ENCODE data around the gene RBM24. TPM values are rescaled to one million over a fixed set of nuclear protein-coding genes. Genes with fewer than 3 reads are reported as not detected.
"Not testable (repeated sequence)": the region's sequence is repeated elsewhere in the genome, so short reads cannot be mapped to it uniquely, and the experiment has no call there.

Gene RBM24
- total RNA-seq, 1 donor from 2014 or later: 19.6 TPM

DNA sequence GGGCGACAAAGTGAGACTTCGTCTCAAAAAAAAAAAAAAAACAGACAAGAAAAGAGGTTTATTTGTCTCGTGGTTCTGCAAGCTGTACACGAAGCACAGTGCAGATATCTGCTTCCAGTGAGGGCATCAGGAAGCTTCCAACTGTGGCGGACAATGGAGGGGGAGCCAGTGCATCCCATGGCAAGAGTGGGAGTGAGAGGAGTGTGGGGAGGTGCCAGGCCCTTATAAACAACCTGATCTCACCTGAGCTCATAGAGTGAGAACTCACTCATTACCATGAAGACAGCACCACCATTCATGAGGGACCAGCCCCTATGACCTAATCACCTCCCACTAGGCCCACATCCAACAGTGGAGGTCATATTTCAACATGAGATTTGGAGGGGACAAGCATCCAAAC lies 19.5 kb downstream of the RBM24 start:
- no peak for DNase-seq (ENCODE audit: low spot score)
- Mint-ChIP-seq H3K4me1 (ENCODE audit: unreplicated experiment) (peaks cover 10% of the 10 kb centered on the region), H3K27me3 (ENCODE audit: unreplicated experiment) (peaks cover 3% of the 10 kb centered on the region), H3K4me3 (ENCODE audit: unreplicated experiment) (no peak overlapping the region), H3K27ac (ENCODE audit: unreplicated experiment) (no peak overlapping the region), H3K9me3 (ENCODE audit: unreplicated experiment) (no peaks in the 10 kb centered on the region), H3K36me3 (ENCODE audit: low read depth, unreplicated experiment) (no peaks in the 10 kb centered on the region)
- TF ChIP-seq, protein P1, sequence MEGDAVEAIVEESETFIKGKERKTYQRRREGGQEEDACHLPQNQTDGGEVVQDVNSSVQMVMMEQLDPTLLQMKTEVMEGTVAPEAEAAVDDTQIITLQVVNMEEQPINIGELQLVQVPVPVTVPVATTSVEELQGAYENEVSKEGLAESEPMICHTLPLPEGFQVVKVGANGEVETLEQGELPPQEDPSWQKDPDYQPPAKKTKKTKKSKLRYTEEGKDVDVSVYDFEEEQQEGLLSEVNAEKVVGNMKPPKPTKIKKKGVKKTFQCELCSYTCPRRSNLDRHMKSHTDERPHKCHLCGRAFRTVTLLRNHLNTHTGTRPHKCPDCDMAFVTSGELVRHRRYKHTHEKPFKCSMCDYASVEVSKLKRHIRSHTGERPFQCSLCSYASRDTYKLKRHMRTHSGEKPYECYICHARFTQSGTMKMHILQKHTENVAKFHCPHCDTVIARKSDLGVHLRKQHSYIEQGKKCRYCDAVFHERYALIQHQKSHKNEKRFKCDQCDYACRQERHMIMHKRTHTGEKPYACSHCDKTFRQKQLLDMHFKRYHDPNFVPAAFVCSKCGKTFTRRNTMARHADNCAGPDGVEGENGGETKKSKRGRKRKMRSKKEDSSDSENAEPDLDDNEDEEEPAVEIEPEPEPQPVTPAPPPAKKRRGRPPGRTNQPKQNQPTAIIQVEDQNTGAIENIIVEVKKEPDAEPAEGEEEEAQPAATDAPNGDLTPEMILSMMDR (IDR thresholded peaks at IDR 0.05; ENCODE audit: unreplicated experiment): no peak

DNA sequence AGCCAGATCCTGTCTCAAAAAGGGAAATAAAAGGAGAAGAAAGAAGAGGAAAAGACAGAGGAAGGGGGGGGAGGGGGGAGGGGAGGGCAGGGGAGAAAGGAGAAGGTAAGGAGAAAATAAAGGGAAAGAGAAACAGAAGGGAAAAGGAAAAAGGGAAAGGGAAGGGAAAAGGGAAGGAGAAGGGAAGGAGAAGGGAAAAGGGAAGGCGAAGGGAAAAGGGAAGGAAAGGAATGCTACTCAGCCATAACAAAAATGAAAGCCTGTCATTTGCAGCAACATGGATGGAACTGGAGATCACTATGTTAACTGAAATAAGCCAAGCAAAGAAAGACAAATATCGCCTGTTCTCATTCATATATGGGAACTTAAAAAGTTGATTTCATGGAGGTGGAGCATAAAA lies 22.3 kb downstream of the RBM24 start:
- no peak for DNase-seq (ENCODE audit: low spot score)
- no peak overlapping the region for H3K4me3 Mint-ChIP-seq (ENCODE audit: unreplicated experiment)
- H3K4me1 Mint-ChIP-seq (ENCODE audit: unreplicated experiment): peaks cover 10% of the 10 kb centered on the region
- TF ChIP-seq, protein P1 (IDR thresholded peaks at IDR 0.05; ENCODE audit: unreplicated experiment): no peak
- peaks cover 3% of the 10 kb centered on the region for H3K27me3 Mint-ChIP-seq (ENCODE audit: unreplicated experiment)
- H3K36me3 Mint-ChIP-seq (ENCODE audit: low read depth, unreplicated experiment): no peaks in the 10 kb centered on the region
- no peaks in the 10 kb centered on the region for H3K9me3 Mint-ChIP-seq (ENCODE audit: unreplicated experiment)
- H3K27ac Mint-ChIP-seq (ENCODE audit: unreplicated experiment): no peak overlapping the region

DNA sequence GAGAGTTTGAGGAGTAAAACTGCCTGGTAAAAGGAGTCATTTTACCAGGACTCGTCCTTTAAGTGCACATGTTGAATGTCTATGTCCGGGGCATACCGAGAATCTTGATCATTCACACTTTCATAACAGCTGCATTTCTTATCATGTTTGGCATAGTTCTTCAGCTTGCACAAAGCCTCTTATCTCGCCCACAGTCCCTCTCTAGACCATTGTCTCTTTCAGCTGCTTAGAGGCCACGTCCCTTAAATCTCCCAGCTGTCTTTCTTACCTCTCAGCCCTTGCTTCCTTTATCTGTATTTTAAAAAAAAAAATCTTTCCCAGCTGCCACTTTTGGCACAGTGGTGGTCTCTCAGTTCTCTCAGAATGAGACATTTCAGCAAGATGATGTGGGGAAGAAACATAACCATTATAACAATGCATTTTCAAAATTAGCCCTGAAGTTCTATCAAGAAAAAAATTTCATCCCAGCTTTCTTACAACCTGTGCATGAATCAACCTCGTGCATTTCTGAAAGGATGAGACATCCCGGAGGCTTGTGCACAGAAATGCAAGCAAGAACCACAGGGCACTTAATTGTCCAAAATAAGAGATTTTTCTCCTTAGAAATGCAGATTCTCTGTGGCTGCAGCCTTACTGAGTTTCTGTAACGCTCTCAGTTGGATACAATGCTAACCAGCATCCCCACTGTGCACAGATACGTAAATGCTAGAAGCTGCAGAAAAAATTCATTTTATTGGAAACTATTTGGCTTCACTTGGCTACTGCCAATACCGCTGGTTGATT lies 24.2 kb downstream of the RBM24 start:
- DNase-seq (ENCODE audit: low spot score): no peak
- no peaks in the 10 kb centered on the region for H3K36me3 Mint-ChIP-seq (ENCODE audit: low read depth, unreplicated experiment)
- no peak overlapping the region for H3K4me3 Mint-ChIP-seq (ENCODE audit: unreplicated experiment)
- H3K4me1 Mint-ChIP-seq (ENCODE audit: unreplicated experiment): peaks cover 10% of the 10 kb centered on the region
- TF ChIP-seq, protein P1 (IDR thresholded peaks at IDR 0.05; ENCODE audit: unreplicated experiment): no peak
- H3K27me3 Mint-ChIP-seq (ENCODE audit: unreplicated experiment): peaks cover 3% of the 10 kb centered on the region
- H3K27ac Mint-ChIP-seq (ENCODE audit: unreplicated experiment): no peak overlapping the region
- no peaks in the 10 kb centered on the region for H3K9me3 Mint-ChIP-seq (ENCODE audit: unreplicated experiment)

DNA sequence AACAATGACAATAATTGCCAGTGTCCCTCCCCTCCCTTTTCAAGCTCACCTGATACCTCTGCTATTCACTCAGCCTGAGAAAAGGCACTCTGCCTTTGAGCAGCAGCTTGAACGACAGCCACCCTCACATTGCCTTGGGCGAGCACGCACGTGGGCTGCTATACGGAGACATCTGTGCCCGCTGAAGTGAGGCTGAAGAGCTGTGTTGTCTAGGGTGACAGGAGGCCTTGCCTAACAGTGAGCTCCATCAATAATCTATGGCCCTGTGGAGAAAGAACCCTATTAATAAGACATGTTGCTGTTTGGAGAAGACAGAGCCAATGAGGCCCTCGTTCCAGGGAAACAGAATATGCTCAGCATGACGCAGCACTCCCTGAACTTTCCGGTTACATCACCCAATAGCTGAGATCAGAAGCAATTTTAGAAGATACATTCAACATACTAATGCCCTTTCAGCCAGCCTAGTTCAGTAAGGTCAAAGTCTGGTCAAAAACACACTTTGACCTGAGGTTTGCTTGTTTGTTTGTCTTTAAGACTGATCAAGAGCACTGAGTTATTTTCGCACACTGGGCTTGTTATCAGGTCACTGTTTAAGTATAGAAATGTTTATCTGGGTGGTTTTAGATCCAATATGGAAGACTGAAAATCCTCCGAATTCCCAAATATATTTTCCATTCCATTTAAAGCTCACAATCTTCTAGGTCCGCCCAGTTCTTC lies 30.6 kb downstream of the RBM24 start:
- no peaks in the 10 kb centered on the region for H3K27me3 Mint-ChIP-seq (ENCODE audit: unreplicated experiment)
- no peaks in the 10 kb centered on the region for H3K4me1 Mint-ChIP-seq (ENCODE audit: unreplicated experiment)
- TF ChIP-seq, protein P1 (IDR thresholded peaks at IDR 0.05; ENCODE audit: unreplicated experiment): no peak

DNA sequence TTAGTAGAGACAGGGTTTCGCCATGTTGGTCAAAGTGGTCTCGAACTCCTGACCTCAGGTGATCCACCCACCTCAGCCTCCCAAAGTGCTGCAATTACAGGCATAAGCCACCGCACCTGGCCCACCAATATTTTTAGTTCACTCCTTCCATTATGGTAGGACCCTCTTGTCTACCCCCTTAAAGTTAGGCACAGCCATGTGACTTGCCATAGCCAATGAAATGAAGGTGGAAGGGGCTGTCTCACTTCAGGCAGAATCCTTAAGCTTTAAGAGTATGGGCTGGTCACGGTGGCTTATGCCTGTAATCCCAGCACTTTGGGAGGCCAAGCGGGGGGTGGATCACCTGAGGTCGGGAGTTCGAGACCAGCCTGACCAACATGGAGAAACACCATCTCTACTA lies 32.1 kb downstream of the RBM24 start:
- not testable (repeated sequence) for H3K27me3 Mint-ChIP-seq (ENCODE audit: unreplicated experiment); H3K4me1 Mint-ChIP-seq (ENCODE audit: unreplicated experiment); H3K4me3 Mint-ChIP-seq (ENCODE audit: unreplicated experiment); DNase-seq (ENCODE audit: low spot score); H3K27ac Mint-ChIP-seq (ENCODE audit: unreplicated experiment); H3K9me3 Mint-ChIP-seq (ENCODE audit: unreplicated experiment); H3K36me3 Mint-ChIP-seq (ENCODE audit: low read depth, unreplicated experiment)

More for the DNA sequence above, 30.6 kb downstream of the RBM24 start:
- DNase-seq (ENCODE audit: low spot score): no peak
- Mint-ChIP-seq H3K4me3 (ENCODE audit: unreplicated experiment) (no peak overlapping the region), H3K36me3 (ENCODE audit: low read depth, unreplicated experiment) (no peaks in the 10 kb centered on the region), H3K9me3 (ENCODE audit: unreplicated experiment) (no peaks in the 10 kb centered on the region), H3K27ac (ENCODE audit: unreplicated experiment) (no peak overlapping the region)
